VCaP (cell line): Measurements from ENCODE around the gene LBHD1.

Experiments used
- H3K27ac ChIP-seq: fragments of 450-650 bp; 2 replicates; pipeline ENCODE4 v1.5.1; 2017
- CTCF ChIP-seq: fragments of 450-650 bp; conservative IDR thresholded peaks from 2 replicates; pipeline ENCODE4 v1.5.1; 2017; ENCODE audit warnings: mild to moderate bottlenecking, moderate library complexity

Gene LBHD1

DNA sequence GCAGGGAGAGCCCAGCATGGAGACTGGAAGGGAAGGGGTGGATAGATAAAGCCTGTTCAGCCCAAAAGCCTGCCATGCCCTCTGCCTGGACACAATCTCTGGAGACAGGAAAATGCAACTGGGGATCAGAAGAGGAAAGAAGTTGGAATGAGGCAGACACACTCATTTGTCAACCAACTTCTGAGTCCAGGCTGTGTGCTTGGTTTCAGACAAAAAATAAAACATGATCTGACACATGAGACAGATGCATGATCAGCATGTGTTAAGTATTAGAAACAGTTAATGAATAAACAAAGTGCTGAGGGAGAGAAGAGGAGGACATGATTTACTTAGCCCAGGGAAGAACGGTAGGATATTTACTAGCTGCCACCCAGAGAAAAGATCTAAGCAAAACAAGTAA, 16.4 kb upstream of the LBHD1 start:
- H3K27ac ChIP-seq = no peak overlapping the region
- TF ChIP-seq CTCF = no peak

GRCh38 chr11:62687508-62688396, 15.7 kb upstream of the LBHD1 start:
- TF ChIP-seq CTCF = no peak
- H3K27ac ChIP-seq = no peak overlapping the region

DNA sequence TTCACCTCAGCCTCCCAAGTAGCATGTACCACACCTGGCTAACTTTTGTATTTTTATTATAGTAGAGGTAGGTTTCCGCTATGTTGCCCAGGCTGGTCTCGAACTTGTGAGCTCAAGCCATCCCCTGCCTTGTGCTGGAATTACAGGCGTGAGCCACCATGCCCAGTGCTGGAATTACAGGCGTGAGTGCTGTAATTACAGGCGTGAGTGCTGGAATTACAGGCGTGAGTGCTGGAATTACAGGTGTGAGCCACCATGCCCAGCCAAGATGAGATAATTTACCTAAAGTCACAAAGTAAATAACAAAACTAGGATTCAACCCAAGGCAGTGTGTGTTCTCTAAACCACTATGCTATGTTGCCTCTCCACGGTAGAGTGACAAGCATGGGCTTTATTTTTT, 10.5 kb upstream of the LBHD1 start:
- no peak overlapping the region for H3K27ac ChIP-seq
- no peak for TF ChIP-seq CTCF

GRCh38 chr11:62680825-62681240, 8.8 kb upstream of the LBHD1 start:
- TF ChIP-seq CTCF = peak; percentile 73
- H3K27ac ChIP-seq = peak overlapping the region; percentile 88

GRCh38 chr11:62678770-62679696, 7.0 kb upstream of the LBHD1 start, which contains the start of gene UBXN1:
TSS of gene UBXN1 (minus strand) at chr11:62679073. CDS start at chr11:62678923, 150 bp downstream.
- no peak for TF ChIP-seq CTCF
- H3K27ac ChIP-seq = peak within 1 kb of the TSS; percentile 88

DNA sequence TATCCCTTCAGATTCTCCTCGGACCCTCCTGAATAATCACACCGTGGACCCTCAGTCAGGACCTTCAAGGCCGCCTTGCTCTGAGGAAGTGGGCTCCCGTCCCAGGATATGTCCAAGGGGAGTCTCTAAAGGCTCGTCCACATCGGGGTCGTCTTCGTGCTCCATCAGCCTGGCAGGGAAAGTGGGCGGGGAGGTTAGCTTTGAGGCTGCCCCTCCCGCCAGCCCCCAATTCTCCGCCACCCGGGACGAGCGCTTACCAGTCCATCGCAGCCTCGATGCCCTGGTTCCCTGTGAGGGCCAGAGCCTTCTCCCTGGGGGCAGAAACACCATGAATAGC, 6.3 kb upstream of the LBHD1 start:
- H3K27ac ChIP-seq = peak overlapping the region; percentile 88
- TF ChIP-seq CTCF = no peak

DNA sequence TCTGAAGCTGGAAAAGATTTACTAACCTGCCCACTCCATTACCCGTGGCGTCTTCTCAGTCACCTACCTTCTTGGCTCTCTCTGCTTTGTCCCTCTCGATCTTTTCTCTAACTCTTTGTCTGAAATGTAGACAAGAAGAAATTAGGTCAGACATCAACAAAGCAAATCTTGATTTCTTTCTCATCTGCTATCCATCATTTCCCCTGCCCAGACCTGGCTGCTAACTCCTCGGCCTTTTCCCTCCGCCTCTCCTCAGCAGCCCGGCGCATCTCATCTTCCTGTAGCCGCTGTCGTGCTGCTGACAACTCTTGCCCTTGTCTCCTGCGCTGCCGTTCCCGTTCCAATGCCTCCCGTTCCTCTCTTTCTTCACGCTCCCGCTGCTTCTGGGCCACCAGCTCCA, 5.6 kb upstream of the LBHD1 start:
- peak overlapping the region; percentile 88; the same call in 1 of the 2 replicates for H3K27ac ChIP-seq
- no peak for TF ChIP-seq CTCF
